Natural killer cell (primary cell): ENCODE measurements around the gene RTN4IP1. TPM values are rescaled to one million over a fixed set of nuclear protein-coding genes. Genes with fewer than 3 reads are reported as not detected.

Experiments
- ATAC-seq, 3 donors: fragments of 150-1000 bp in 2 of 3; fragments of 200-7000 bp in 1 of 3; cut with Tn5 transposase; 1 replicate in 1 of 3; 2 replicates in 2 of 3; pipeline ENCODE4 v1.10.0; 2021; ENCODE audit warnings: mild to moderate bottlenecking in 2 of 3, moderate library complexity in 2 of 3
- DNase-seq, 2 donors: peaks; one replicate each; pipeline versions ENCODE4 v3.0.0 to v3.0.0-alpha.2; 2013 to 2021; ENCODE audit warnings: mixed read lengths in 1 of 2
- H3K27ac ChIP-seq: one replicate; pipeline ENCODE4 v1.5.1; 2013; ENCODE audit warnings: mild to moderate bottlenecking, low read length
- H3K27me3 ChIP-seq: one replicate; pipeline ENCODE4 v1.6.1; 2013; ENCODE audit warnings: low read length; ENCODE audit not compliant: control insufficient read depth, insufficient read depth
- H3K36me3 ChIP-seq: one replicate; pipeline ENCODE4 v1.6.1; 2013; ENCODE audit warnings: low read length; ENCODE audit not compliant: control insufficient read depth, insufficient read depth
- H3K4me1 ChIP-seq: one replicate; pipeline ENCODE4 v1.6.1; 2013; ENCODE audit warnings: low read length; ENCODE audit not compliant: control insufficient read depth, insufficient read depth
- H3K4me3 ChIP-seq: one replicate; pipeline ENCODE4 v1.5.1; 2013; ENCODE audit warnings: low read length
- H3K9me3 ChIP-seq: one replicate; pipeline ENCODE4 v1.6.1; 2013; ENCODE audit warnings: low read length; ENCODE audit not compliant: control insufficient read depth, insufficient read depth
- H3K27ac Mint-ChIP-seq, 2 donors: one replicate each; pipeline ENCODE4 v1.8.0; 2022; ENCODE audit warnings: mild to moderate bottlenecking in 2 of 2, mixed read lengths in 2 of 2, moderate library complexity in 1 of 2
- H3K27me3 Mint-ChIP-seq, 2 donors: one replicate each; pipeline ENCODE4 v1.8.0; 2022; ENCODE audit warnings: low read depth in 2 of 2, mixed read lengths in 2 of 2
- H3K36me3 Mint-ChIP-seq: one replicate; pipeline ENCODE4 v1.8.0; 2022; ENCODE audit warnings: mixed read lengths
- H3K4me1 Mint-ChIP-seq, 2 donors: one replicate each; pipeline ENCODE4 v1.8.0; 2022; ENCODE audit warnings: mixed read lengths in 2 of 2
- H3K4me3 Mint-ChIP-seq: one replicate; pipeline ENCODE4 v1.8.0; 2022; ENCODE audit warnings: mild to moderate bottlenecking, moderate library complexity, mixed read lengths
- H3K9me3 Mint-ChIP-seq, 2 donors: one replicate each; pipeline ENCODE4 v1.8.0; 2022; ENCODE audit warnings: mixed read lengths in 2 of 2
- WGBS: methylation state at CpG from one replicate; pipeline ENCODE4 v1.1.7; 2013; ENCODE audit warnings: missing lambda C conversion rate; ENCODE audit not compliant: insufficient coverage; 5-methylcytosine and 5-hydroxymethylcytosine counted together
- intact Hi-C: fragments of 100-400 bp; cut with micrococcal nuclease; formaldehyde crosslinking; loops from one replicate; pipeline ENCODE4 v1.14.2; 2022
- total RNA-seq, 4 donors: library from RNA; stranded (reverse); fragments of 120-200 nt in 1 of 4; gene quantifications; one replicate each; pipeline versions ENCODE4 v1.2.3 to v1.2.4, GENCODE V29; 2013 to 2022
- TF ChIP-seq, protein P1 (sequence below): fragments of 200-600 bp; IDR thresholded peaks from one replicate; pipeline ENCODE4 v1.8.0; 2022; ENCODE audit warnings: antibody characterized with exemption

RTN4IP1 gene
- total RNA-seq, 3 donors from 2014 or later (not counting 1 experiment from before 2014, with no cell fraction given) = 2.9 to 5.5 (median 5.0) TPM

DNA sequence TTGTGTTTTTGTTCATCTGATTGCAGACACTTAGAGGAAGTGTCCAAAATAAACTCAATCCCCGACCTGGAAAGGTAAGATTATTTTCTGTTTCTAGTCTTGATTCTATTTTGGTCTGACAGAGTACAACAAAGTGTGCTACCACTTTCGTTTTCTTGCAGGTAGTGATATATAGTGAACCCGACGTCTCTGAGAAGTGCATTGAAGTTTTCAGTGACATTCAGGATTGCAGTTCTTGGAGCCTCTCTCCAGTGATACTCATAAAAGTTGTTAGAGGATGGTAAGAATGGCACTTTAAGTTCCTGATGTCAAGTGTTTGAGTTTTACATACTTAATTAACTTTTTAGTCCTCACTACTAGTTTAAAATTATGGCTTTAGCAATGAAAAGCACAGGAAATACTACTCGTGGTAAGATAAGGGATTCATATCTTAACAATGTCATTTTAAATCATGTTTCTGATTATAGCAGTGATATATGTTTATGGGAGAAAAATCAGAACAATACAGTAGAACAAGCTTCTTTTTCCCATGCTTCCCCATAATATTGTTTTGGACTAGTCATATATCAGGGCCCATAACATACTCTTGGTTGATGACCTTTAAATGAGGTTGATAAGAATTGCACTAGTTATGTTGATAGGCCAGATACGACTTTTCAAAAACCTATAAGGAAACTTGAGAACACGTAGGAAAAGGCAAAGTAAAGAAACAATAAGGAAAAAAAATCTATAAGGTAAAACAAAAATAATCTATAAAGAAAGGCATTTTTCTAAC lies 104.0 kb downstream of the RTN4IP1 start:
- H3K36me3 ChIP-seq = peaks cover 46% of the 10 kb centered on the region
- no peaks in the 10 kb centered on the region for H3K9me3 ChIP-seq
- intact Hi-C loops = loop anchor here (2.0 to 10.0 kb wide), 2 partner anchors 14 to 530 kb away; no protein-coding TSS in a partner anchor
- WGBS = 0% methylated on average over 5 of the region's 7 CpGs
- Mint-ChIP-seq H3K4me3 (peak overlapping the region; percentile 89), H3K9me3 (no peaks in the 10 kb centered on the region), H3K4me1 (peaks cover 37 to 59% of the 10 kb centered on the region in 2 donors), H3K36me3 (no peaks in the 10 kb centered on the region), H3K27me3 (no peaks in the 10 kb centered on the region), H3K27ac (peak overlapping the region; percentile 91 to 95)
- TF ChIP-seq, protein P1, sequence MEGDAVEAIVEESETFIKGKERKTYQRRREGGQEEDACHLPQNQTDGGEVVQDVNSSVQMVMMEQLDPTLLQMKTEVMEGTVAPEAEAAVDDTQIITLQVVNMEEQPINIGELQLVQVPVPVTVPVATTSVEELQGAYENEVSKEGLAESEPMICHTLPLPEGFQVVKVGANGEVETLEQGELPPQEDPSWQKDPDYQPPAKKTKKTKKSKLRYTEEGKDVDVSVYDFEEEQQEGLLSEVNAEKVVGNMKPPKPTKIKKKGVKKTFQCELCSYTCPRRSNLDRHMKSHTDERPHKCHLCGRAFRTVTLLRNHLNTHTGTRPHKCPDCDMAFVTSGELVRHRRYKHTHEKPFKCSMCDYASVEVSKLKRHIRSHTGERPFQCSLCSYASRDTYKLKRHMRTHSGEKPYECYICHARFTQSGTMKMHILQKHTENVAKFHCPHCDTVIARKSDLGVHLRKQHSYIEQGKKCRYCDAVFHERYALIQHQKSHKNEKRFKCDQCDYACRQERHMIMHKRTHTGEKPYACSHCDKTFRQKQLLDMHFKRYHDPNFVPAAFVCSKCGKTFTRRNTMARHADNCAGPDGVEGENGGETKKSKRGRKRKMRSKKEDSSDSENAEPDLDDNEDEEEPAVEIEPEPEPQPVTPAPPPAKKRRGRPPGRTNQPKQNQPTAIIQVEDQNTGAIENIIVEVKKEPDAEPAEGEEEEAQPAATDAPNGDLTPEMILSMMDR = no peak
- H3K4me1 ChIP-seq = peaks cover 23% of the 10 kb centered on the region
- no peaks in the 10 kb centered on the region for H3K27me3 ChIP-seq
- H3K4me3 ChIP-seq = peak overlapping the region; percentile 17
- peak overlapping the region; percentile 93 for H3K27ac ChIP-seq
- peak; percentile 27 to 33 (median 29) for ATAC-seq
- DNase-seq = peak in 1 of 2 donors; percentile 71

DNA sequence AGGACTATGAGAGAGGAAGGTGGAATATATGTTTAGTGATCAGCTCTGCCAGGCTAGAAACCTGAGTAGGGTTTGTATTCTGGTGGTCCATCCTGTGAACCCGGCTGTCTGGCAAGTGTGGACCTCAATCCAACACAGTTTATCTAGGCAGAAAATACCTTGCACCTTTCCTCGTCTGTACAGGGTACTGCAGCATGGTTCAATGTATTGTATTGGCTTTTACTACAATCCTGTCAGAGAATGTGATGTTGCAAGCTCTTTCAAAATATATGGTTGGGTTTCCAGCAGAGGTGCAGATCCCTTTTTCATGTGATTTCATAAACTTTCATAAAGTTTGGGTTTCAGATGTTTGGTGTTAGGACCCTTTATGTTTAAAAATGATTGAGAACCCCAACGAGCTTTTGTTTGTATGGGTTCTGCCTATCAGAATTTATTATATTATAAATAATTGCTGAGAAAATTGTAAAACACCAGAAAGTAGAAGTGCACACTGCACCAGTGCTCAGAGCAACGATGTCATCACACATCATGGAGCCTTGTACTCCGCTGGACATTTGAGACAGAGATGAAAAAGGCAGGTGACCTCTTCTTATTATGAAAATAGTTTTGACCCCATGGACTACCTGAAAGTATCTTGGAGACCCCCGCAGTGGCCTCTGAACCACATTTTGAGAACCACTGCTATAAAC lies 106.6 kb downstream of the RTN4IP1 start:
- peak in 1 of 2 donors; percentile 54 for DNase-seq

More for the DNA sequence above, 106.6 kb downstream of the RTN4IP1 start:
- no peak for ATAC-seq
- WGBS = 44% methylated on average over 4 of the region's 6 CpGs
- H3K36me3 Mint-ChIP-seq = no peaks in the 10 kb centered on the region
- TF ChIP-seq, protein P1 = no peak
- Histone ChIP-seq H3K4me3 (peak overlapping the region; percentile 56), H3K4me1 (peaks cover 43% of the 10 kb centered on the region), H3K9me3 (no peaks in the 10 kb centered on the region), H3K27ac (peak overlapping the region; percentile 93), H3K36me3 (peaks cover 23% of the 10 kb centered on the region), H3K27me3 (no peaks in the 10 kb centered on the region)
- no peaks in the 10 kb centered on the region for H3K9me3 Mint-ChIP-seq
- peak overlapping the region; percentile 94 for H3K4me3 Mint-ChIP-seq
- H3K27me3 Mint-ChIP-seq = no peaks in the 10 kb centered on the region
- intact Hi-C loops = loop anchor here (10.0 kb wide), 1 partner anchor 528 kb away; no protein-coding TSS in a partner anchor
- H3K4me1 Mint-ChIP-seq = peaks cover 52 to 76% of the 10 kb centered on the region in 2 donors
- H3K27ac Mint-ChIP-seq = peak overlapping the region; percentile 91 to 95

Other genes with a start within 250 kb of the RTN4IP1 start
- 1 to 10 TPM; 5.6 to 8.4 (median 6.5) TPM for gene QRSL1, start 80 bp upstream of the RTN4IP1 start, total RNA-seq